GM06990 (cell line): ENCODE data around the gene SYCN.

Experiments
- DNase-seq: peaks from one replicate; pipeline ENCODE4 v3.0.0-alpha.2; 2011; ENCODE audit not compliant: insufficient read length; ENCODE audit errors: extremely low read depth
- H3K27me3 ChIP-seq: replicated peaks from 2 replicates; pipeline ENCODE4 v1.6.0; 2011; ENCODE audit warnings: low read length; ENCODE audit not compliant: control insufficient read depth, insufficient read depth
- H3K36me3 ChIP-seq: 2 replicates; pipeline ENCODE4 v1.5.1; 2011; ENCODE audit warnings: low read length; ENCODE audit not compliant: control insufficient read depth, insufficient read depth
- H3K4me3 ChIP-seq: replicated peaks from 2 replicates; pipeline ENCODE4 v1.5.1; 2011; ENCODE audit warnings: low read depth, mild to moderate bottlenecking, control low read depth, low read length
- CTCF ChIP-seq: IDR thresholded peaks from 2 replicates; pipeline ENCODE4 v1.5.1; 2011; ENCODE audit warnings: low read length, control low read depth, mild to moderate bottlenecking, inconsistent platforms; ENCODE audit not compliant: insufficient read depth, poor library complexity, severe bottlenecking

The SYCN gene

GRCh38 chr19:39181500-39182173 is 22.4 kb downstream of the SYCN start:
- Histone ChIP-seq H3K4me3 (no peak overlapping the region), H3K27me3 (no peaks in the 10 kb centered on the region), H3K36me3 (peaks cover 3% of the 10 kb centered on the region)
- no peak for TF ChIP-seq CTCF
- DNase-seq, result no peak

- H3K36me3 ChIP-seq, result peaks cover 5% of the 10 kb centered on the region
- TF ChIP-seq CTCF, result no peak
Observed at GRCh38 chr19:39180749-39181148, 23.3 kb downstream of the SYCN start.

GRCh38 chr19:39179754-39180153 is 24.3 kb downstream of the SYCN start:
- peaks cover 5% of the 10 kb centered on the region for H3K36me3 ChIP-seq
- TF ChIP-seq CTCF, result no peak
- H3K4me3 ChIP-seq, result no peak overlapping the region

More at GRCh38 chr19:39180749-39181148, 23.3 kb downstream of the SYCN start:
- H3K4me3 ChIP-seq, result no peak overlapping the region
- no peaks in the 10 kb centered on the region for H3K27me3 ChIP-seq
- no peak for DNase-seq

GRCh38 chr19:39178296-39179006 is 25.6 kb downstream of the SYCN start:
- Histone ChIP-seq H3K27me3 (no peaks in the 10 kb centered on the region), H3K36me3 (peaks cover 5% of the 10 kb centered on the region), H3K4me3 (no peak overlapping the region)
- DNase-seq, result no peak
- no peak for TF ChIP-seq CTCF

More at GRCh38 chr19:39179754-39180153, 24.3 kb downstream of the SYCN start:
- no peak for DNase-seq
- H3K27me3 ChIP-seq, result no peaks in the 10 kb centered on the region

- H3K36me3 ChIP-seq, result peaks cover 5% of the 10 kb centered on the region
- no peak for TF ChIP-seq CTCF
- no peaks in the 10 kb centered on the region for H3K27me3 ChIP-seq
- no peak for DNase-seq
- no peak overlapping the region for H3K4me3 ChIP-seq
Observed at GRCh38 chr19:39177736-39178135, 26.3 kb downstream of the SYCN start.
